ENCODE measurements around the gene BAZ1B. TPM values are rescaled to one million over a fixed set of nuclear protein-coding genes. Genes with fewer than 3 reads are reported as not detected.
"Not testable (repeated sequence)": the region's sequence is repeated elsewhere in the genome, so short reads cannot be mapped to it uniquely, and the experiment has no call there.

The BAZ1B gene
- total RNA-seq, 2 donors from 2014 or later: 37.7 to 42.6 TPM

DNA sequence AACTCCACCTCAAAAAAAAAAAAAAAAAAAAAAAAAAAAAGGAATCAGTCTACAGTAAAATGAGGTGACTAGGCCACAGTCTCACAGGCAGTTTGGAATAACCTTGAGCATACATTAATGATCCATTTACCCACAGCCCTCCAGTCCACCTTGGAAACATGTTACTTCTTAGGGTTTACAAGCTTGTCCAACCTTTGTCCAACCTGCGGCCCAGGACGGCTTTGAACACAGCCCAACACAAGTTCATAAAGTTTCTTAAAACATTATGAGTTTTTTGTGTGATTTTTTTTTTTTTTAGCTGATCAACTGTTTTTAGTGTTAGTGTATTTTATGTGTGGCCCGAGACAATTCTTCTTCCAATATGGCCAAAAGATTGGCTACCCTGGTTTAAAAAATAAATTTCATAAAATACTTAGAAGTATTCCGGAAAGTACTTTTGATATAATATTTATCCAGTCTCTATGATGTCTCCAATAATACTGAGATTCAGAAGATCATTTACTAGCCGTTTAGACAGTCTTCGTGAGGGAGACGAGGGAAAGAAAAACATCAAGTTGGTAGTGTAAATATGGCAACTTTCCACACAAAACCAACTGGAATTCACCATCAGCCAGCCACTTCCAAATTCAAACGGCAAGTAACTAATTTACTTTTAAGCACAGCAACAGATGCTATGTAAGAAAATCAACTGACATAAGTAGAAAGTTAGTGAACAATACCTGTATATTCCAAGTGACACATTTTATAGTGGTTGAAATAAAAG is 9.9 kb downstream of the BAZ1B start:
- intact Hi-C loops (cut with DNase I, micrococcal nuclease): no loop called here
- ATAC-seq: no peak

DNA sequence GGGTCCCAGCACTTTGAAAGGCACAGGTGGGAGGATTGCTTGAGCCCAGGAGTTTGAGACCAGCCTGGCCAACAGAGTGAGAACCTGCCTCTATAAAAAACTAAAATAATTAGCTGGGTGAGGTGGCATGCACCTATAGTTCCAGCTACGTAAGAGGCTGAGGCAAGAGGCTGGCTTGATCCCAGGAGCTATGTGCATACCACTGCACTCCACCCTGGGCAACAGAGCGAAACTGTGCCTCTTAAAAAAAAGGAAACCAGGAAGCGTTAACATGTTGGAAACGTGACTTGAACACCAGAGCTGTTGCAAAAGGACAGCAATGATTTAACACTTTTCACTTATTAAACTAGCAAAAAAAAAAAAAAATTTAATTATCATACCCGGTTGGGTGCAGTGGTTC is 12.6 kb downstream of the BAZ1B start:
- ATAC-seq (no peak), DNase-seq (no peak)
- intact Hi-C loops (cut with DNase I, micrococcal nuclease): no loop called here

More for the DNA sequence above, 9.9 kb downstream of the BAZ1B start:
- no peak for DNase-seq

GRCh38 chr7:73507556-73507955 is 14.5 kb downstream of the BAZ1B start:
- intact Hi-C loops (cut with DNase I, micrococcal nuclease): no loop called here
- no peak for DNase-seq

DNA sequence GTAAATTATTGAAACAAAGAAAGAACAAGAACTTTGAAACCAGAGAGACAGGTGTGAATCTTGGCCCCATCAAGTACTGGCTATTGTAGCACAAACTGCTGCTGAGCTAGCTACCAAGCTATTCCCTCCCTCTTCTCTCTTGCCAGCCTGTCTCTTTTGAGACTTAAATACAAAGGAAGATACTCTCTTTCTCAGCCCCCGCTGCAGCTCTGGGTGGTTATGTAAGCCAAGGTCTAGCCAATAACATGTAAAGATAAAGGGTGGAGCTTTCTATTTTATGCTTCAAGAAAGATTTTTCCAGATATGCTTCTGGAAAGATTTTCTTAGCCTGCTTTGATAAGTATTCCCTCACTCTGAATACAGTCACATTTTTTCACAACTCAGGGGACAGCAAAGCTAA is 17.2 kb downstream of the BAZ1B start:
- intact Hi-C loops (cut with DNase I, micrococcal nuclease): no loop called here
- no peak for ATAC-seq

More at GRCh38 chr7:73507556-73507955, 14.5 kb downstream of the BAZ1B start:
- ATAC-seq: no peak

DNA sequence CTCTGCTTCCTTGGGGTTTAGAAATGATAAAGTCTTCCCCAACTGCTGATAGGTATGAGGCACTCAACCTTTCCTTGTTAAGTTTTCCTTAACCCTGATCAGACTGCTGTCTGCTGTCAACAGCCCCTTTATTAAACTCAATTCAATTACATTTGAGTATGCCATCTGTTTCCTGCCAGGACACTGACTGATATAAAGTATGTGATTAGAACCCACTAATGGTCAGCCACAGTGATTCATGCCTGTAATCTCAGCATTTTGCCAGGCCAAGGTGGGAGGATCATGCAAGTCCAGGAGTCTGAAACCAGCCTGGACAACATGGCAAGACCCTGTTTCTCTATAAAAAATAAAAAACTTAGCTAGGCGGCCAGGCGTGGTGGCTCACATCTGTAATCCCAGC is 18.1 kb downstream of the BAZ1B start:
- DNase-seq (no peak), ATAC-seq (no peak)
- intact Hi-C loops (cut with DNase I, micrococcal nuclease): no loop called here

More for the DNA sequence above, 17.2 kb downstream of the BAZ1B start:
- DNase-seq: no peak

- DNase-seq (no peak), ATAC-seq (no peak)
- intact Hi-C loops (cut with DNase I, micrococcal nuclease): no loop called here
Measured at GRCh38 chr7:73503229-73503628, 18.9 kb downstream of the BAZ1B start.

- no peak for ATAC-seq
- intact Hi-C loops (cut with DNase I, micrococcal nuclease): no loop called here
Measured at GRCh38 chr7:73496626-73497025, 25.5 kb downstream of the BAZ1B start.

GRCh38 chr7:73495507-73495906 is 26.6 kb downstream of the BAZ1B start:
- intact Hi-C loops (cut with DNase I, micrococcal nuclease); DNase-seq; ATAC-seq: not testable (repeated sequence)

More at GRCh38 chr7:73496626-73497025, 25.5 kb downstream of the BAZ1B start:
- no peak for DNase-seq

- no peak for ATAC-seq
- intact Hi-C loops (cut with DNase I, micrococcal nuclease): no loop called here
Measured at GRCh38 chr7:73489976-73490375, 32.1 kb downstream of the BAZ1B start.

GRCh38 chr7:73487486-73487885 is 34.6 kb downstream of the BAZ1B start:
- DNase-seq (no peak), ATAC-seq (no peak)
- intact Hi-C loops (cut with DNase I, micrococcal nuclease): no loop called here

More at GRCh38 chr7:73489976-73490375, 32.1 kb downstream of the BAZ1B start:
- DNase-seq: no peak

GRCh38 chr7:73483171-73483570 is 38.9 kb downstream of the BAZ1B start:
- ATAC-seq: no peak
- no peak for DNase-seq
- intact Hi-C loops (cut with DNase I, micrococcal nuclease): no loop called here

DNA sequence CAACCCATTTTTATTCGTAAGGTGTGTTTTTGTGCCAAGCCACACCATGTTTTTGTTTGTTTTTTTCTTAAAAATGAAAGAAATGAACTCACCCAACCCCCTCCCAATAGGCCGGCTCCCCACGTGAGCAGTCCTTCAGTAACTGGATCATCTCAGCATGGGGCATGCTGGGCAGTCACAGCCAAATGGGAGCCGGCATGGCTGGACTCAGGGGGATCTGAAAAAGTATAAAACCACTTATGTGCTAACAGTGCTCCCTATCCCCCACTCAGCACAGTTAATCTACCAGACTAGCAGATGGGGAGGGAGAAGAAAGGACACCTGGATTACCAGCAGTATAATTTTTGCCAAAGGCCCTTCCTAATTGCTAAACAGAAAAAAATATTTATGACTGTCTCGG is 39.3 kb downstream of the BAZ1B start:
- intact Hi-C loops (cut with DNase I, micrococcal nuclease): no loop called here
- ATAC-seq (no peak), DNase-seq (no peak)

GRCh38 chr7:73481521-73481920 is 40.6 kb downstream of the BAZ1B start:
- intact Hi-C loops (cut with DNase I, micrococcal nuclease); DNase-seq: not testable (repeated sequence)
- peak; percentile 42 for ATAC-seq

GRCh38 chr7:73478549-73478948 is 43.5 kb downstream of the BAZ1B start:
- no peak for ATAC-seq
- intact Hi-C loops (cut with DNase I, micrococcal nuclease): no loop called here
- DNase-seq: no peak

DNA sequence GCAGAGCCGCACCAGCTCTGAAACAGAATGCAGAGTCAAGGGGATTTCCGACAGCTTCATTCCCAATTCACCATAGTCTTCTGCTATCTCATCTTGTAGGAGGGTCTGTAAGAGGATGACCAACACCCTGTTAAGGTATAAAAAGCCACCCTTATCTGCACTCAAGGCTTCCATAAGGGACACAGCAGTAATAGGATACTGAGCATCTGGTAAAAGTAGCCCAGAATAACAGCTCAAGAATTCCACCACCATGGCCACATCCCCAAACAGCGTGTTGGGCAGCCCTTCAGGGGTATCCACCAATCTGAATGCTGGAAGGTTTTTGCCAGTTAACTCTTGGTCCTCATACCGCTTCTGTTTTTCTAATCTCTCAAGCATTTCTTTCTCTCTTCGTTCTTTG is 44.7 kb downstream of the BAZ1B start:
- ATAC-seq: no peak
- intact Hi-C loops (cut with DNase I, micrococcal nuclease): no loop called here
- DNase-seq: no peak

DNA sequence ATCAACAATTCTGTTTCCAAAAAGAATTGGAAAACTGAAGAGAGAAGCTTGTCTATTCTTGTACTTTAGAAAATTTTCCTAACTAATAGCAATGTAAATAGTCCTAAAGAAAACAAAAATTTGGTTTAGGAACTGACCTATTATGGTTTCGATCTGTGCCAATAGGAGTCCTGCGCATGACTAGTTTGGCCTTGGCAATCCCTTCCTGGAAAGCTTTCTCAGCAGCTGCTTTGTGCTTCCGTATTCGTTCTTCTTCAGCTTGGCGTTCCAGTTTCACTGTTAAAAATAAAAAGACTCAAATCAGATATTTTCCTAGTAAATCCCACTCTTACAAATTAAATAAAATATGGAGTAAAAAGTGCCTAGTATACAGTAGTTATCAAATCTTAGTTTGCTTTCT is 51.9 kb downstream of the BAZ1B start:
- DNase-seq (no peak), ATAC-seq (no peak)
- intact Hi-C loops (cut with DNase I, micrococcal nuclease): no loop called here

DNA sequence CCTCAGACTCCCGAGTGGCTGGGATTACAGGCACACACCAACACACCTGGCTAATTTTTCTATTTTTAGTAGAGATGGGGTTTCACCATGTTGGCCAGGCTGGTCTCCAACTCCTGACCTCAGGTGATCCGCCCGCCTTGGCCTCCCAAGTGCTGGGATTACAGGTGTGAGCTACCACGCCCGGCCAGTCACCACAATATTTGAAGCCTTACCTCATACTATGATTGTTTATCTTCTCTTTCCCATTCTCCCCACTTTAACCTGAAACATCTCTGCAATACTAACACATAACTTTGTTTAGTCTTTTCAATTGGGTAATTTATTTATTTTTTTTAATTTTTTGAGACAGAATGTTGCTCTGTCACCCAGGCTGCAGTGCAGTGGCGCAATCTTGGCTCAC is 55.0 kb downstream of the BAZ1B start:
- DNase-seq; intact Hi-C loops (cut with DNase I, micrococcal nuclease): not testable (repeated sequence)
- ATAC-seq: peak; percentile 48

DNA sequence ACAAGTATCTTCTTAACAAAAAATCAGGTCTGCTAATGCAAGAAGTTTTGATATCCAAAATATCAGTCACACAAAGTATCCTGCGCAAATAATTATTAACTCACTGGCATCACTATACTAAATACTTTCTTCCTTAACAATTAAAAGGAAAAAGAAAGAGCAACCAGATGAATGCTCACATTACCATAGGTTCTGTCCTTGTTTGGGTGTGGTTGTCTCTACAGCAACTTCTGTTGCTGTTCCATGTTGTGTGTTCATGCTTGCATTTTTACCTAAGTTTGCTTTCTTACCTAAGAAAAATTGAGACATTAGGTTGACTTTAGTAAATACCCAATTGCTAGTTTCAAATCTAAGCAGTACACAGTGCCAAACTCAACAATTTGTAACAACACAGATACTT is 56.0 kb downstream of the BAZ1B start:
- no peak for ATAC-seq
- DNase-seq: no peak
- intact Hi-C loops (cut with DNase I, micrococcal nuclease): no loop called here

GRCh38 chr7:73463966-73464365 is 58.1 kb downstream of the BAZ1B start:
- DNase-seq (no peak), ATAC-seq (no peak)
- intact Hi-C loops (cut with DNase I, micrococcal nuclease): no loop called here

GRCh38 chr7:73463260-73463659 is 58.8 kb downstream of the BAZ1B start:
- no peak for DNase-seq
- no peak for ATAC-seq
- intact Hi-C loops (cut with DNase I, micrococcal nuclease): no loop called here

GRCh38 chr7:73461782-73462285 is 60.3 kb downstream of the BAZ1B start:
- intact Hi-C loops (cut with DNase I, micrococcal nuclease): no loop called here
- DNase-seq (no peak), ATAC-seq (no peak)
